Progenitor cell of endocrine pancreas (in vitro differentiated cells): Measurements from ENCODE around the gene APELA. TPM values are rescaled to one million over a fixed set of nuclear protein-coding genes. Genes with fewer than 3 reads are reported as not detected.
"Not testable (repeated sequence)": the region's sequence is repeated elsewhere in the genome, so short reads cannot be mapped to it uniquely, and the experiment has no call there.

Experiments used
- DNase-seq: peaks from one replicate; pipeline ENCODE4 v3.0.0; 2021; ENCODE audit warnings: low spot score; ENCODE audit not compliant: unreplicated experiment
- H3K27ac Mint-ChIP-seq: 2 replicates; pipeline ENCODE4 v1.8.0; 2021; ENCODE audit warnings: mild to moderate bottlenecking, moderate library complexity, mixed read lengths
- H3K27me3 Mint-ChIP-seq: 2 replicates; pipeline ENCODE4 v1.8.0; 2021; ENCODE audit warnings: mixed read lengths
- H3K36me3 Mint-ChIP-seq: 2 replicates; pipeline ENCODE4 v1.8.0; 2022; ENCODE audit warnings: mixed read lengths; ENCODE audit not compliant: insufficient read depth
- H3K4me1 Mint-ChIP-seq: 2 replicates; pipeline ENCODE4 v1.8.0; 2021; ENCODE audit warnings: low read depth, mixed read lengths
- H3K4me3 Mint-ChIP-seq: 2 replicates; pipeline ENCODE4 v1.8.0; 2021; ENCODE audit warnings: low read depth, mild to moderate bottlenecking, moderate library complexity, mixed read lengths
- H3K9me3 Mint-ChIP-seq: 2 replicates; pipeline ENCODE4 v1.8.0; 2021; ENCODE audit warnings: low read depth, mixed read lengths
- total RNA-seq: library from RNA; stranded (reverse); gene quantifications from 2 replicates; pipeline ENCODE4 v1.2.1, GENCODE V29; 2021
- TF ChIP-seq, protein P1 (sequence below): fragments of 200-600 bp; sonication (generic); IDR thresholded peaks from one replicate; pipeline ENCODE4 v1.5.0; 2021; ENCODE audit warnings: antibody characterized with exemption, mild to moderate bottlenecking; ENCODE audit not compliant: unreplicated experiment

Gene APELA
- total RNA-seq, 1 donor from 2014 or later = 4.8 TPM

DNA sequence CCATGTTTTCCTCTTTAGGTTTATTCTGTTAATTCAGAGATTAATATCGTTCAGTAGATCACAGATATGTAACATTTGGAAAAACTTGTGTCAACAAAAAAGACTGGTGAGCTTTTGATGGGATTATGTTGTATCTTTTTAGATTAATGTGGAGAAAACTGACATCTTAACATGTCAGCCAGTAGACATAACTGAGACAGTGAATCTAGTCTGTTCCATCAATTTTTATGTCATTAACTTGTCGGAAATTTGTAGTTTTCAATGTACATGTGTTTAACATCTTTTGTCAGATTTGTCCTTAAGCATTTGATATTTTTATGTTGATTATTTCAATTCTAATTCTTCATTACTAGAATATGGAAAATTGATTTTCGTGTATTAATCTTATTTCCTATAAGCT is 42.0 kb downstream of the APELA start:
- H3K36me3 Mint-ChIP-seq = no peaks in the 10 kb centered on the region
- DNase-seq = no peak

DNA sequence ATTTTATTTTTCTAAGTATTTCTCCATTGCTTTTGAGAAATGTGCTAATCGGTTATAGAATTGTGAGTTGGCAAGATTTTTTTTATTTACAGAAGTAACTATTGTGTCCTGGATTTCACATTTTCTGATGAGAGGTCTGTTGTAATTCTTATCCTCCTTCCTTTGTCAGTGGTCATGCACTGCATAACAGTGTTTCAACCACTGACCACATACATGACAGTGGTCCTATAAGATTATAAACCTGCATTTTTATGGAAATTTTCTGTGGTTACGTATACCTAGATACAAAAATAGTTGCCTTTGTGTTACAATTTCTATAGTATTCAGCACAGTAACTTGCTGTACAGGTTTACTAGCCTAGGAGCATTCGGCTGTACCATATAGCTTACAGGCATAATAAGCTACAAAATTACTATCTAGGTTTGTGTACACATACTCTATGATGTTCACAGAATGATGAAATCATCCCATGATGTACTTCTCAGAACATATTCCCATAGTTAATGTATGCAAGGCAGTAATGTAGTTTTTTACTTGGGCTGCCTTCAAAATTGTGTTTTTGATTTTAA is 47.8 kb downstream of the APELA start:
- no peak overlapping the region for H3K4me3 Mint-ChIP-seq
- H3K36me3 Mint-ChIP-seq = no peaks in the 10 kb centered on the region
- H3K27ac Mint-ChIP-seq = no peak overlapping the region
- TF ChIP-seq, protein P1, sequence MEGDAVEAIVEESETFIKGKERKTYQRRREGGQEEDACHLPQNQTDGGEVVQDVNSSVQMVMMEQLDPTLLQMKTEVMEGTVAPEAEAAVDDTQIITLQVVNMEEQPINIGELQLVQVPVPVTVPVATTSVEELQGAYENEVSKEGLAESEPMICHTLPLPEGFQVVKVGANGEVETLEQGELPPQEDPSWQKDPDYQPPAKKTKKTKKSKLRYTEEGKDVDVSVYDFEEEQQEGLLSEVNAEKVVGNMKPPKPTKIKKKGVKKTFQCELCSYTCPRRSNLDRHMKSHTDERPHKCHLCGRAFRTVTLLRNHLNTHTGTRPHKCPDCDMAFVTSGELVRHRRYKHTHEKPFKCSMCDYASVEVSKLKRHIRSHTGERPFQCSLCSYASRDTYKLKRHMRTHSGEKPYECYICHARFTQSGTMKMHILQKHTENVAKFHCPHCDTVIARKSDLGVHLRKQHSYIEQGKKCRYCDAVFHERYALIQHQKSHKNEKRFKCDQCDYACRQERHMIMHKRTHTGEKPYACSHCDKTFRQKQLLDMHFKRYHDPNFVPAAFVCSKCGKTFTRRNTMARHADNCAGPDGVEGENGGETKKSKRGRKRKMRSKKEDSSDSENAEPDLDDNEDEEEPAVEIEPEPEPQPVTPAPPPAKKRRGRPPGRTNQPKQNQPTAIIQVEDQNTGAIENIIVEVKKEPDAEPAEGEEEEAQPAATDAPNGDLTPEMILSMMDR = no peak
- no peak for DNase-seq
- no peaks in the 10 kb centered on the region for H3K27me3 Mint-ChIP-seq
- no peaks in the 10 kb centered on the region for H3K9me3 Mint-ChIP-seq
- H3K4me1 Mint-ChIP-seq = no peaks in the 10 kb centered on the region

More for the DNA sequence above, 42.0 kb downstream of the APELA start:
- no peak overlapping the region for H3K27ac Mint-ChIP-seq
- H3K9me3 Mint-ChIP-seq = no peaks in the 10 kb centered on the region
- H3K27me3 Mint-ChIP-seq = no peaks in the 10 kb centered on the region
- TF ChIP-seq, protein P1 = no peak
- H3K4me1 Mint-ChIP-seq = no peaks in the 10 kb centered on the region
- H3K4me3 Mint-ChIP-seq = no peak overlapping the region

DNA sequence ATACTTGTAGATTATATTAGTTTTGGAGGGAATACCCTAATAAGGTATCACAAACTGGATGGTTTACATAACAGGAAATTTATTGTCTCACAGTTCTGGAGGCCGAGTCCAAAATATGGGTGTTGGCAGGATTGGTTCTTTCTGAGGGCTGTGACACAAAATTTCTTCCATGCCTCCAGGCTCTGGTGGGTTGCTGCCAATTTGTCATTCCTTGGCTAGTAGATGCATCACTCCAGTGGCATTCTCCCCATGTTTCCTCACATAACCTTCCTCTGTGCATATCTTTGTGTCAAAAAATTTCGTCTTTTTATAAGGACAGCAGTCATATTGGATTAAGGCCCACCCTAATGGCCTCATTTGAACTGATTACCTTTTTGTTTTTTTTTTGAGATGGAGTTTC is 49.3 kb downstream of the APELA start:
- no peaks in the 10 kb centered on the region for H3K27me3 Mint-ChIP-seq
- H3K4me1 Mint-ChIP-seq = no peaks in the 10 kb centered on the region
- H3K4me3 Mint-ChIP-seq = no peak overlapping the region
- no peak overlapping the region for H3K27ac Mint-ChIP-seq
- DNase-seq = no peak
- H3K9me3 Mint-ChIP-seq = peaks cover 3% of the 10 kb centered on the region
- TF ChIP-seq, protein P1 = no peak
- H3K36me3 Mint-ChIP-seq = no peaks in the 10 kb centered on the region

DNA sequence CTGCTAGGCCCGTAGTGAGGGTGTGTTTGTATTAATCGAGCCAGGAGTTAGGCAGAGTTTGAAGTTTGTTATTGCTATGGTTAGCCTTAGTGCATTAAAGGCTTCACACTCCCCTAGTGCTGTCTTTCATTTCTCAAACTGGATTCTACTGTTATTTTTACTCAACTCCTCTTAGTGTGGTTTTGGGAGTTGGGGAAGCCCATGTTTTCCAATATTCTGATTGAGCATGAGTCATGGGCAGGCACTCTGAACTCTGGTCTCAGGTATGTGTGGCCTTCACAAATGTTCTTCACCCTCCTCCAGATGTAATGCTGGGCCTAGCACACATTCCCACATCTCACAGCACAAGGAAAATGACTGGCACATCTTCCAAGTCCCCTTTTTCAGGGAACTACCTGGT is 50.1 kb downstream of the APELA start:
- not testable (repeated sequence) for DNase-seq, H3K36me3 Mint-ChIP-seq, H3K27ac Mint-ChIP-seq, H3K27me3 Mint-ChIP-seq, H3K4me3 Mint-ChIP-seq, H3K9me3 Mint-ChIP-seq, H3K4me1 Mint-ChIP-seq

DNA sequence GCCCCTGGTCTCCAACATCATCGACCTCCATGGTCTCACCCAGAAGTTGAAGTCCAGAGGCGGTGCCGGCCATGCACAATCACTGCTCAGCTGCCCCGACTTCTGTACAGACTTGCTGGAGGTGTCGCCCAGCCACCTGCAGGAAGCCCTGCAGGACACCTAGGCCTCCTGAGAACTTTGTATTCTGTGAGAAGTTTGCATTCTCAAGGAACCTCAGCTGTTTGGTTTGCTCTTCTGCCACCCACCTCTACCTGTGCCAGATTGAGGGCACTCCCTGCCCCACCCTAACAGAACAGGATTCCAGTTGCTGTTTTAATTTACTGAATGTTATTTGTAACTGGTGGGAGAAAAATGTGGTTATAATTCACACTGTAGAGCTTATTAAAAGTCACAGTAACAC is 53.7 kb downstream of the APELA start:
- no peak overlapping the region for H3K27ac Mint-ChIP-seq
- no peak for DNase-seq
- H3K9me3 Mint-ChIP-seq = peaks cover 3% of the 10 kb centered on the region
- H3K36me3 Mint-ChIP-seq = no peaks in the 10 kb centered on the region
- no peak overlapping the region for H3K4me3 Mint-ChIP-seq
- H3K4me1 Mint-ChIP-seq = no peaks in the 10 kb centered on the region
- no peaks in the 10 kb centered on the region for H3K27me3 Mint-ChIP-seq
- TF ChIP-seq, protein P1 = no peak

DNA sequence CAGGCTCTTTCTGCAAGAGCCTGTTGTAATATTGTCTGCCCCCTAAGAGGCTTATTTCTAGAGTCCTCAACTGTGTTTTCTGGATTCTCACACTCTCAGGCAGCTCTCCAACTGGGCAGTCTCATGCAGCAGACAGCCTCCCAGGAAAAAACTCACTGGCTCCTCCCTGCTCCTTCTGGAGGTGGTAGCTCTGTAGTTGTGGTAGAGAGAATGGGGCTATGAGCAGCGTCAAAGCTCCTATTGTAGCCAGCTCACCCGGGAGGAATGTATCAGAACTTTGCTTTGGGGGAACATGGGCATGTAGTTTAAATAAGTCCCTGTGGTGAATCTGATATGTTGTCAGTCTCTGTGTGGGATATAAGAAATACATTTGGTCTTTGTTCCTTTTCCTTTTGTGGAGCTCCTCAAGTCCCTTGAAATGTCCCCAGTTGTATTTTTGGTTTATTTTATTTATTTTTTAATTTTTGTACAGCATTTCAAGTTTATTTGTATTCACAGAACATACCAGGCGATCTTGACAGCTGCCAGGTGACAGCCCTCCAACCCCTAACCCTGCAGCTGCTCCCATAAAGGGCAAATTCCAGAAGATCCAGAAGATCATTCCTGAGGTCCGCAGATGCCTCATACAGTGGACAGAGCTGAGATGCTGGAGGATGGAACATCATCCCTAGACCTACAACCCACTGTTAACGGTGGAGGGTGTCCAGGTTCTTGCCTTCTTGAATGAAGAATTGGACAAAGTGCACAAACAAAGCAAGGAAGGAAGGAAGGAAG is 54.8 kb downstream of the APELA start:
- DNase-seq = no peak
- H3K4me1 Mint-ChIP-seq = no peaks in the 10 kb centered on the region
- TF ChIP-seq, protein P1 = no peak
- no peak overlapping the region for H3K27ac Mint-ChIP-seq
- H3K9me3 Mint-ChIP-seq = peaks cover 3% of the 10 kb centered on the region
- H3K27me3 Mint-ChIP-seq = no peaks in the 10 kb centered on the region
- H3K4me3 Mint-ChIP-seq = no peak overlapping the region
- no peaks in the 10 kb centered on the region for H3K36me3 Mint-ChIP-seq
